ENCODE data around the gene AXIN2.

DNA sequence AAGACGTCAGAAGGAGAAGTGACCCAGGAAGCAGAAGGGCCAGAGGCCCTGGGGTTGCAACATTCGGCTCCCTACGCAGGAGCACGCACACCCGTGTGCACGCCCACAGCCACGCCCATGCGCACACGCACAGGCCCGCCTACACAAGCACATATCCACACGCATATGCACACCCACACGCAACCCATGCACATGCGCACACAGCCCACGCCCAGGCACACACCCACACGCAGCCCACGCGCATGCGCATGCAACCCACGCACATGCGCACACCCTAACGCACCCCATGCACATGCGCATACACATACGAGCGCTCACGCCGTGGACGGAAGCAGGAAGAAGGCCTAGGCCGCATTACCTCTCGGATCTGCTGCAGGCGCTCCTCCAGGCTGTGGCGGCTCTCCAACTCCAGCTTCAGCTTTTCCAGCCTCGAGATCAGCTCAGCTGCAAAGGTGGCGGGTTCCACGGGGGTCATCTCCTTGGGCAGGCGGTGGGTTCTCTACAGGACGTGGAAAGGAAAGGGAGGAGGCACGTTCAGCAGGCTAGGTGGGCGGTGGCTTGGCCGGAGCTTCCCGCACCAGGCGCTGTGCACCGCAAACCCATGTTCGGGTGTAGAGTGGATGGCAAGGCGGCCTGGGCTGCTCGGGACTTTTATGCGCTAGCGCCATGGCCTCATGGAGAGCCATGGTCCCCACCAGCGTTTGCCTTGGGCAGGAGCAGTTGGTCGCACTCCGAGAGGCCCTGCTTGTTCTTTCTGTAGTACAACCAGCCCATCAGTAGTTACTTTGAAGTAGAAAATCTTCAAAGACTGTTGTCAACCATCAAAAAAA is 23.4 kb downstream of the AXIN2 start:
- TF ChIP-seq, protein P1, sequence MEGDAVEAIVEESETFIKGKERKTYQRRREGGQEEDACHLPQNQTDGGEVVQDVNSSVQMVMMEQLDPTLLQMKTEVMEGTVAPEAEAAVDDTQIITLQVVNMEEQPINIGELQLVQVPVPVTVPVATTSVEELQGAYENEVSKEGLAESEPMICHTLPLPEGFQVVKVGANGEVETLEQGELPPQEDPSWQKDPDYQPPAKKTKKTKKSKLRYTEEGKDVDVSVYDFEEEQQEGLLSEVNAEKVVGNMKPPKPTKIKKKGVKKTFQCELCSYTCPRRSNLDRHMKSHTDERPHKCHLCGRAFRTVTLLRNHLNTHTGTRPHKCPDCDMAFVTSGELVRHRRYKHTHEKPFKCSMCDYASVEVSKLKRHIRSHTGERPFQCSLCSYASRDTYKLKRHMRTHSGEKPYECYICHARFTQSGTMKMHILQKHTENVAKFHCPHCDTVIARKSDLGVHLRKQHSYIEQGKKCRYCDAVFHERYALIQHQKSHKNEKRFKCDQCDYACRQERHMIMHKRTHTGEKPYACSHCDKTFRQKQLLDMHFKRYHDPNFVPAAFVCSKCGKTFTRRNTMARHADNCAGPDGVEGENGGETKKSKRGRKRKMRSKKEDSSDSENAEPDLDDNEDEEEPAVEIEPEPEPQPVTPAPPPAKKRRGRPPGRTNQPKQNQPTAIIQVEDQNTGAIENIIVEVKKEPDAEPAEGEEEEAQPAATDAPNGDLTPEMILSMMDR (IDR thresholded peaks at IDR 0.05; ENCODE audit: low read length), result no peak
- TF ChIP-seq EZH2 (IDR thresholded peaks at IDR 0.05; ENCODE audit: borderline replicate concordance, low read length), result no peak

Measured in OCI-LY1 (cell line).